Ammon's horn (tissue), 1 donor: ENCODE data around the gene ARL2BP.

Source experiments
- DNase-seq: peaks from one replicate; pipeline ENCODE4 v3.0.0-alpha.2; 2016; ENCODE audit warnings: low spot score

The ARL2BP gene

DNA sequence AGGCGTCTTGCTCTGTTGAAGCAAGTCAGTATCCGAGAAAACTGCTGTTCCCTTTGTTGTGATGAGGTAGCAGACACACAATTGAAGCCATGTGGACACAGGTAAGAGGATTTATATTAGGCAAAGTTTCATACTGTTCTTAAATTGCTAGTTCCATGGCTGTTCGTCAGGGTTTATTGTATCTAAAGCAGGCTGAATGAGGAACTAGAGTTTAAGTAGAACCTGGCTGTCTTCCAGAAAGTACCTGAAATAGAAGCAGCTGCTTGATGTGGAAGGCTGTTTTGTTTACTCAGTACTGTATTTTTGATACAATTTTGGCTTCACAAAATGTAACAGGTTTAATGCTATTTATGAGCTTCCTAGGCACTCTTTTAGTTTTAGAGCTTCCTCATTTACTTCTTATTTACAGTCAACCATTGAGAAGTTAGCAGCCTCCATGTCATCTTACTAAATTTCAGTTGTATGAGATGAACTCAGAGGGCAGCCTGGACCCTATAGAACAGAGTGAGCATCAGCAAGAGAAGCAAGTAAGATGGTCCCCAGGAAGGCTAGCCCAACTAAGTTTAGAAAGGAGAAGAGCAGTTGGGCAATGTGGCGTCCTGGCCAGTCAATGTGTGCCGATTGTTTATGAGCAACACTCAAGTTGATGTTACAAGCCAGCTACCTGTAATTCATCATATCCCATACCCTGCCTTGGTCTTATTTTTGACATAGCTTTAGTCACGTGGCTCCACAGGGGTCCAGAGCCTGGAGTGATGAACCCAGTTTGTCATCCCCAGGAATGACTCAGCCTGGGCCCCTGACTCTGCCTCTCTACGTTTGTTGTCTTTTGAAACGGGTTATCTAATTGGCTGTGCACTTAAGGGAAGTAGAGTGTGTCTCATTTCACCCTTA lies 9.7 kb upstream of the ARL2BP start:
- no peak for DNase-seq

DNA sequence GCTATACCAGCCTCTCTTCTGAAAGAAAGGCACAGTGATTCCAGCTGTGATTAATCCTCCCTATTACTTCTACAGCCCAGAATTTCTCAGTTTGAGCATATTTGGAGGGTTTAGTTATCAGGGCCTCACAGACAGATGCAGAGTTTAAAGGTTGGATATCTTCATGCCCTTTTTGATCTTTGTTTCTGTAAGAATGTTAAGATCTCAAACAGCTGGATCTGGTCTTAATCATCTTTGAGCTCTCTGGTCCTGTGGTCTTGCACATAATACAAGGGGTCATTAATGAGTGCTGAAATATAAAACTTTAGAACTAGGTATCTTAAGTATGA lies 9.1 kb upstream of the ARL2BP start:
- DNase-seq: no peak

DNA sequence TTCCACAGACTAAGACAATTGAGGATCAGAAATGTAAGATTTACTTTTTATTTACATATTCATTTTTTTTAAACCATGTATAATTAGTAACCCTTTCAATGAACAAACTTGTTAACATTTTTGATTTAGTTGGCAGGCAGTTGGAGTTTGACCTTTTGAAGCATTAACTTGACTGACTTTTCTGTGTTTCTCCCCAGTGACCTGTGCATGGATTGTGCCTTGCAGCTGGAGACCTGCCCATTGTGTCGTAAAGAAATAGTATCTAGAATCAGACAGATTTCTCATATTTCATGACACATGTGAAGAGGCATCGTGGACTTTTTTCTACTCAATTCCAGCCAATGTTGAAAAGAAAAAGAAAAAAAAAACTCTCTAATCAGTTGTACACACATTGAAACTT lies 6.4 kb upstream of the ARL2BP start:
- no peak for DNase-seq

- no peak for DNase-seq
These were observed 6.0 kb upstream of the ARL2BP start for GRCh38 chr16:57239107-57239506.

DNA sequence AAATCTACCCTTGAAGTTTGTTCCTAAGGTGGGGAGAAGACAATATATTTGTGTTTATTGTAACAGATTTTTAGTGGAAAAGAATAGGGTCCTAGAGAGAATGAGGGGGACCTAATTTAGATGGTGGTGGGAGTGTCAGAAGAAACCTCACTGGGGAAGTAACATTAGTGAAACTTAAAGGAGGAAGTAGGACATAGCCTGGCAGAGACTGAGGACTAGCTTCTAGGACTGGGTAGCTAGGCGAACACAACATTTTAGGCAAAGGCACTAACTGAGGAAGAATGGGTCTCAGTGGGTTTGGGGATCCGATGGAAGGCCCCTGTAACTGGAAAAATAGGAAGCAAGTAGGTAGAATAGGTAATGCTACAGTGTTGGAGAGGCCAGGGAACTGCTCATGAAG lies 4.2 kb upstream of the ARL2BP start:
- DNase-seq: no peak

- DNase-seq: no peak
These were observed 2.4 kb upstream of the ARL2BP start for GRCh38 chr16:57242650-57243049.

- DNase-seq: no peak
These were observed 644 bp upstream of the ARL2BP start for GRCh38 chr16:57244463-57244766.

GRCh38 chr16:57245472-57246113 lies 534 bp downstream of the ARL2BP start:
- DNase-seq: no peak

- DNase-seq: no peak
These were observed 6.3 kb downstream of the ARL2BP start for GRCh38 chr16:57251352-57251751.

GRCh38 chr16:57252148-57252721 lies 7.2 kb downstream of the ARL2BP start:
- DNase-seq: no peak

DNA sequence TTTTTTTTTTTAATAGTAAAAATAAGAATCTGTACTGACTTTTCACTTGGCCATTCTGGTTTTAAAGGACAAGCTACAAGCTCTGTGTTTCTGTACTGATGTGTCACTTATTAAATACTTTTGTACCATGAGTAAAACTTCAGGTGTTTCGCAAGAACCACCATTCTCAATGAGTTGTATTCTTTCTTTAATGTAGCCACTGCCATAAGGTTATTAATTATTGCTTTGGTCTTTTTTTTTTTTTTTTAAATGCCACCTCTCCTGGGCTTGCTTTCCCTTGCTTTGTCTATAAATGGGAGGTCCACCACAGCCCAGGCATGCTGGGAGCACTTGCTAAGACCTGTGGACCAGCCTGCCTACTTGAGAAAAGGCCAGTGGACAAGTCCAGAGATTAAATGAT lies 8.4 kb downstream of the ARL2BP start:
- no peak for DNase-seq

DNA sequence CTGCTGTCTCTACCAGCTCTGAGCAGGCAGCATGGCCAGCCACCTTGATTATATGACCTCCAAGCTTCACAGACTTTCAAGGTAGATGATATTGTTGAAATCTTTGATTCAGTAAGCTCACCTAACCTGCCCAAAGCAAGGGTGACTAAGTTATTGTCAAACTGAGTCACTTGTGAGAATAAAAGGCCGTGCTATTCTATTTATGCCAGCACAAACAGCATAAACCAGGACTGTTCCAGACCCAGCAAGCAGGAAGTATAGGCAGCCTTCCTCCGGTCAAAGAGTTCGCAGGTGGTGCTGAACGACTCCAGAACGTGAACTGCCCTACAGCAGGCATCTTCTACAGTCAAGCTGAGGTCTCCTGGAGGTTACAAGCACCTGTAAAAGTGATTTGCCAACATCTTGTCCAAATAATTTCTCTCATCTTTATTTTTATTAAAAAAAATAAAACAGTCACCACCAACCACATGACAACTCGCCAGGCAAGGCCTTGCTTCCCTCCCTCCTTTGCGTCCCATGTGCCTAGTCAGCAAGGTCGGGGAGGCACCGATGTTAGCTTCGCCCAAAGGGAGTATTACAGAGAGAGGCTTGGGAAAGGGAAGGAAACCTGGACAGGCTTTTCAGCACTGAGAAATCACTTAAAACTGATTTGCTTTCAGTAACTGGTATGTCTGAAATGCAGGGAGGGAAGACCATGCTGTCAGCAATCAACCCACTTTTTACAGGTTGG lies 10.8 kb downstream of the ARL2BP start:
- DNase-seq: no peak

DNA sequence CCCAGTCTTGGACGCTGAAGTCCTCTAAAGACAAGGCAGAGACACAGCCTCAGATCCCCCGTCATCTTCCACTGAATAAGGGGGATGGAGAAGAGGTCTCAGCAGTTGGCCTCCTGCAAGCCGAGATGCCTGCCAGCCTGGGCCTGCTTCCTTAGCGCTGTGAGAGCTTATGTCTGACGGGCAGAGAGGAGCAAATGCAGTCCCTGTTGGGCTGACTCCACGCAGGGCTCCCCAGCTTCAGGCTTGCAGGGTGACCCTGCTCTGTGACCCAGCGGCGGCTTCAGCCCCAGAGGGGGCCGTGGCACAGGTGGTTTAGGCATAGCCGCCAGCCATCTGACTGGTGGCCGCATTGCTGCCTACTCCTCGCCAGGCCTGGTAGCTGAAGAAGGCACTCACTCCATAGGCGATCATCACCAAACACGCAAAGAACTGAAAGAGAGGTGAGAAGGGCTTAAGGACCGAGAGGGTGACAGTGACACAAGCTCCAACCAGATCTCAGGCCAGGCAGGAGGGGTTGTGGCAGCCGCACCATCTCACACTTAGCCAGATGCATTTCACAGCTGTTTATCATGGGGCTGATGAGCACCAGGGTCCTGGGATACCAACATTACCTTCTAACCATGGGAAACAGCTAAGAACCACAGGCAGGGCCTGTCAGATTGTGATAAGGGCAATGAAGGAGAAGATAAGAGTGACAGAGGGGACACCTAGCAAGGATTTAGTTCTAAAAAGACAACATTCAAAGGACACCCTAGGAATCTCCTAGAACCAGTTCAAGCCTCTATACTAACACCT lies 11.7 kb downstream of the ARL2BP start:
- no peak for DNase-seq

GRCh38 chr16:57257455-57258070 lies 12.5 kb downstream of the ARL2BP start:
- no peak for DNase-seq

DNA sequence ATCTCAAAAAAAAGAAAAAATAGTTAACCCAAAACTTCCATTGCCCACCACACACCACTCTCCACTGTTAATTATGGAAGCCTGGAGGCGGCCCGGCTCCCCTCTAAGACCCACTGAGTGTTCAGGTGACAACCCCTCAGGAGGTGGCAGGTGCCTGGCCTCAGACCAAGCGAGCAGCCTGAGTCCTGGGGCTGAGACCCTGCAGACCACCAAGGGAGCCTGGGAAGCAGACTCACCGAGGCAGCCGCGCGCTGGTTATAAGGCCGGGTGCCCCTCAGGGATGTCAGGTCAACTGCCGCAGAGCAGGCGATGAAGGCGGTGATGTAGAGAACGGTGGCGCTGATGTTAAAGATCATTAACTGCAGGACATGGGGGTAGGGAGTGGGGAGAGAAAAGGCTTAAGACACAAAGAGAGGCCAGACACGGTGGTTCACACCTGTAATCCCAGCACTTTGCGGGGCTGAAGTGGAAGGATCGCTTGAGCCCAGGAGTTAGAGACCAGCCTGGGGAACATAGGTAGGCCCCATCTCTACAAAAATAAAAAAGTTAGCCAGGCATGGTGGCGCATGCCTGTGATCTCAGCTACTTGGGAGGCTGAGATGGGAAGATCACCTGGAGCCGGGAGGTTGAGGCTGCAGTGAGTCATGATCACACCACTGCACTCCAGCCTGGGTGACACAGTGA lies 13.3 kb downstream of the ARL2BP start:
- DNase-seq: no peak

DNA sequence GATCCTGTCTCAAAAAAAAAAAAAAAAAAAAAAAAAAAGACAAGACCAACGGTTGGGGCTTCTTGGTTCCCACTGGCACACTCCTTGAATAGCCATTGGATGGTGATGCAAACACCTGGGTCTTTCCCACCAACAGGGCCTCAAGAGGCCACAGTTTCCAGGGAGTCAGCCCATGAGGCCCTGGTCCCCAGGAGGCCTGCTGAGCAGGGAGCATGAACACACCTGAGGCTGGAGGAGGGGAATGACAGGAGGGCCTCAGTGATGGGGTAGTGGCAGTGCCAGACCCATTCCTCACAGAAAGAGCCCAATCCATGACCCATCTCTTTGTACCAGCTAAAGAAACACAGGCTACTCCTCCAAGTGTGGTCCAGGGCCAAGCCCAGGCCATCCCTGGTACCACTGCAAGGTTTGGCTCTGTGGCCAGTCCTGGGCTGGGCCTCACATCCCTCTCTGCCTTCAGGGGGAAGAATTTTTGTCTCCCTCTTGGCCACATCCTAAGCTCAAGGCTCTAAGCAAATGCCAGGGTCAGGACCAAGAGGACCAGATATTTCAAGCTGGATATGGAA lies 13.9 kb downstream of the ARL2BP start:
- DNase-seq: no peak

DNA sequence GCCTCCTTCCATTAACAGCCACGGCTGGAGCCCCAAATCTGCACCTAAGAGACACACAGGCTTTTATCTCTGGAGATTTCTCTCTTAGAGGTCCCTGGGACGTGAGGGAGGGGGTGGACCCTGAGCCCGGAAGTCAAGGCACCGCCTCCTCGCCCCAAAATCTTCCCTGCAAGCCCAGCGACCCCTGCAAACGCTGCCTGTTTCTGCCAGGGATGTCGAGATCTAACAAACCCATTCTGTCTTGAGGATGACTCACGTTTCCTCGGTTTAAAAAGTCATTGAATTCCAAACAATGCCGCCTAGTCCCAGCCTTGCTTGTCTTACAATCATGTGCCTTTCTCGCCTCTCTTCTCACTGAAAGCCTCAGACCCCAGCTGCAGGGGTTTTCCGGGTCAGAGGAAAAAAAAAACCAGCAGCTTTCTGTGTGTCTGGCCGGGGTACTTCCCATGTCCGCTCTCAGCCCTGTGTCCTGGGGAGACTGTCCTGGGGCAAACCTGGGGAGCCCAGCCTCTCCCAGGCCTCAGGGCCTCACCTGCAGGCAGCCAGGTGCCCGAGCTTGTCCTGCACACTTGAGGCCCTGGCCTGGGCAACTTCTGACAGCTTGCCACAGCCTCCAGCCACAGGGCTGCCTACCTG lies 15.4 kb downstream of the ARL2BP start:
- peak; percentile 89 for DNase-seq

DNA sequence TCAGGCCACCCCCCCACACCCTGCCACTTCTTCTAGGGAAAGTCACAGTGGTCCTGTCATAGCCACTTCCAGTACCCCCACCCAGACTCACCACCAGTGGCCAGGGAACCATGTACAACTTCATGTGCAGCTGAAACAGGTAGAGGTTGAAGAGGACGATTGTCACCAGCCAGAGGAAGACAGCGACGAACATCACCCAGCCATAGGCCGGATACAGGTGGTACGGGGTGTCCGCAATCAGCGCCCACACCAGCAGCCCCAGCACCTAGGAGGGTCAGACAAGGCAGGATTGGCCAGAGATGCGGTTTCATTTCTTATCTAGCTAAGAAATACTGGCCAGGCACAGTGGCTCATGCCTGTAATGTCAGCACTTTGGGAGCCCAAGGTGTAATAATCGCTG lies 16.7 kb downstream of the ARL2BP start:
- no peak for DNase-seq

- DNase-seq: peak; percentile 88
These were observed 17.9 kb downstream of the ARL2BP start for GRCh38 chr16:57262841-57263540.
